GM12873 (cell line): ENCODE results near the gene MED13L.

Source experiments
- TF ChIP-seq, protein P1 (sequence below): IDR thresholded peaks from 2 replicates; pipeline ENCODE4 v1.5.1; 2012; ENCODE audit warnings: low read depth, mild to moderate bottlenecking, moderate library complexity, low read length, control low read depth; ENCODE audit not compliant: insufficient read depth; ENCODE audit errors: missing control alignments

MED13L gene

DNA sequence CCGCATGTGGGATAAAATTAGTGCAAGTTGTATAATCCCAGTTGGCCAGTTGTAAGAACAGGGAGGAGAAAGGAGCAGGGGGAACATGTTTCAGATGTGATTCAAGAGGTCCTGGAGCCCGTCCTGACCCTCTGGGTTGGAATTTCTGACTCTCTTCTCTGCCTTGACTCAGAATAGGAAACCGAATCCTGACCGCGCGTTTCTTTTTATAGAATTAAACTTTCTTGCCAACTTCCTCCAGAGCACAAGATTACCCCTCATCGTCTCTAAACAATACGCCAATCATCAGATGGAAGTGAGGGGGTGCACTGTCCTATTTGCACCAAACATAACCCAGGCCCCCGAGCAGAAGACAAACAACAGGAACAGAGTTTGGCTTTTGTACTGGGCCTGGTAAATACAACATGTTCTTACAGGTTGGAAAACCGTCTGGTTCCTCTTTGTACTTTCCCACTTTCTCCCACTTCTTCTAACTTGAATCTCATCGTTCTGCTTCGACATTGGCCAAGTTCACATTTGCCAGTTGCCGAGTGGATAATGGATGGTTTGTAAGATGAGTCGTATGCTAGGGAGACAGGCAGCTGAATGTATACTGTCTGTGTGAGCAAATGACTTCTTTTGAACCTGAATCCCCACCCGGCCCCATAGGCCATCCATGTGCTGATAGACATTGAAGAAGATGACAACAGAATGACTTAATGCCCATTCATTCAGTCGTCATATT, 42.6 kb upstream of the MED13L start:
- TF ChIP-seq, protein P1, sequence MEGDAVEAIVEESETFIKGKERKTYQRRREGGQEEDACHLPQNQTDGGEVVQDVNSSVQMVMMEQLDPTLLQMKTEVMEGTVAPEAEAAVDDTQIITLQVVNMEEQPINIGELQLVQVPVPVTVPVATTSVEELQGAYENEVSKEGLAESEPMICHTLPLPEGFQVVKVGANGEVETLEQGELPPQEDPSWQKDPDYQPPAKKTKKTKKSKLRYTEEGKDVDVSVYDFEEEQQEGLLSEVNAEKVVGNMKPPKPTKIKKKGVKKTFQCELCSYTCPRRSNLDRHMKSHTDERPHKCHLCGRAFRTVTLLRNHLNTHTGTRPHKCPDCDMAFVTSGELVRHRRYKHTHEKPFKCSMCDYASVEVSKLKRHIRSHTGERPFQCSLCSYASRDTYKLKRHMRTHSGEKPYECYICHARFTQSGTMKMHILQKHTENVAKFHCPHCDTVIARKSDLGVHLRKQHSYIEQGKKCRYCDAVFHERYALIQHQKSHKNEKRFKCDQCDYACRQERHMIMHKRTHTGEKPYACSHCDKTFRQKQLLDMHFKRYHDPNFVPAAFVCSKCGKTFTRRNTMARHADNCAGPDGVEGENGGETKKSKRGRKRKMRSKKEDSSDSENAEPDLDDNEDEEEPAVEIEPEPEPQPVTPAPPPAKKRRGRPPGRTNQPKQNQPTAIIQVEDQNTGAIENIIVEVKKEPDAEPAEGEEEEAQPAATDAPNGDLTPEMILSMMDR, result no peak

DNA sequence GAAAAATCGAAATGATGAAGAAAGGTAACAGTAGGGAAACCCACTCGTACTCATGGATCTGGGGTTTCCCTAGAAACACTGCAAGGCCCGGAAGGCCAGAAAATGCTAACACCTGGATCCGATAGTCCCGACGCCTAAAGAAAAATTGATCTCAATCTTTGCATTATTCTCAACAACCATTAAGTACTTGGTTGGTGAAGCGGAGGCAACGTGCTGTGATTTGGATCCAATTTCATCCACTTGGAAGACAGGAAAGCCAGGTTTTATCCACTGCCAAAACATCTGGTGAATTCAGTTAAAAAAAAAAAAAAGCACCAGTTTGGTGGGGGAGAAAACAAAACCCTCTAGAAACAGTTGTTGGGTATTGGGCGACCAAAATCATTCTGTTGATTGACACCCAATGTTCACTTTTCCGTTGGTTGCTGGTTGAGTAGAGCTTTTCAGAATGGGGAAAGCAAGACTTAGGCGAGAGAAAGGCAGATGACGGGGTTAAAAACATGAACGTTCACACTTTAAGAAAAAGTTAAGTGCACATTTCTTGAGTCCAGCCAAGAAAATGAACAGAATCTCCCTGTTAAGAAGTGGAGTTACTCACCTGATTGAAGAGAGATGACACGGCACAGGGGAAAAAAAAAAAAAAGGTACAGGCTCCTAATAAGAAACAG, 41.9 kb upstream of the MED13L start:
- TF ChIP-seq, protein P1, result no peak

DNA sequence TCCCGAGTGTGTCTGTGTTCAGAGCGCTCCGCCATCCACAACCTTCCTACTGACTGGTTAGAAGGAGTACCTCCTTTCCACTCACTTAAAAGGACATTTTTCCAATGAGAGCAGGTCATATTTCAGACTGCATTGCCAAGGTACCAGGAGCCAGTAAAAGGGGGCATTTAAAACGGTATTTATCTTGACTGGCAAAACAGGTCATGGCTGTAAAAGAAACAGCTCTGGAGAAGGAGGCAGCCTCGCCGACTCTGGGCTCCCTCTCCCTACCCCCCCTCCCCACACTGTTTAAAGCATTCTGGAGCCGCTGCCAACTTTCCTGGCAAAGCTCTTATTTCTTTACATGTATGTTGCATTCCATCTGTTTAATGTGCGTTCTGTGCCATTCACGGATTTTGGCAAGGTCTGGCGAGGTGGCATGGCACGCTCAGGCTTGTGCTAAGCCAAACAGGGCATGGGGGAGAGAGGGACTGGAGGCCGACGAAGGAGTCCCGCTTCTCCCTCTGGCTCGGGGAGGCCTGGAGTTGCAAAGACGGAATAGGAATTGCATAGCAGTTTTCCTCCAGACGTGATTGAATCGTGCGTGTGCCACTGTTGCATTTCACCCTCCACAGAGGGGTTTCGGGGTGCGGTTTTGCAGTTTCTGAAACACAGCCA, 41.2 kb upstream of the MED13L start:
- TF ChIP-seq, protein P1, result no peak

DNA sequence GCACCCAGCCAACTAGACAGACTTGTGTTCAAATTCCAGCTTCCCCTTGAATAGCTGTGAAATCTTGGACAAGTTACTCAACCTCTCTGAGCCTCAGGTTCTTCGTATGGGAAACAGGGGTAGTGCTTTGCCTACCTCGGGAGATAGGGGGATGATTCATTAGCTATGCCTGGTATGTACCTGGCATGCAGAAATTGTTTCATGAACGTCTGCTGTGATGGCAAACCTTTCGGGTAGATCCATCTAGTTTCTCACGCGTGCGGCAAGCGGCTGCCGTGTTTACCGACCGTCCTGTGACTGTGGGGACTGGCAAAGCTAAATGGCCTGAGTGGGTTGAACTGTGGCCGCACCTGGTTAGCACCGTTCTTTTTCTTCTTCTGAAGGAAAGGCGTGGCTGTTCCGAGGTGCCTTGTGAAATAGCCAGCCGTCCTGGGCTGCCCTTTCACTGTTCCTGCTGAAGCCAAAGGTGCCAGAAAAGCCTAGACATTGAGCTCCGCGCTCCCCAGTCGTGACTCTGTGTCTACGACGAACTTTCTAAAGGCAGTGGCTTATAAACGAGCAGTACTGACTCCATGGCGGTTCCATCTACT, 40.6 kb upstream of the MED13L start:
- TF ChIP-seq, protein P1, result no peak

DNA sequence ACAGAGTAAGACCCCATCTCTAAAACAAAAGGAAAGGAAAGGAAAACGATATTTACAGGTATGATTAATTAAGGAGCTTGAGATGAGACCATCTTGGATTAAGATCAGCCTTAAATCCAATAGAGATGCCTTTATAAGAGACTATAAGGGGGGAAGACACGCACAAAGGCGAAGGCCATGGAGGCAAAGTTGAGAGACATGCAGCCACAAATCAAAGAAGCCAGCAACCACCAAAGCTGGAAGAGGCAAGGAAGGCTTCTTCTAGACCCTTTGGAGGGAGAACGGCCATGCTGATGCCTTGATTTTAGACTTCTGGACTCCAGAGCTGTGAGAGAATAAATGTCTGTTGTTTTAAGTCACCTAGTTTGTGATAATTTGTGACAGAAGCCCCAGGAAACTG, 39.6 kb upstream of the MED13L start:
- TF ChIP-seq, protein P1, result no peak

DNA sequence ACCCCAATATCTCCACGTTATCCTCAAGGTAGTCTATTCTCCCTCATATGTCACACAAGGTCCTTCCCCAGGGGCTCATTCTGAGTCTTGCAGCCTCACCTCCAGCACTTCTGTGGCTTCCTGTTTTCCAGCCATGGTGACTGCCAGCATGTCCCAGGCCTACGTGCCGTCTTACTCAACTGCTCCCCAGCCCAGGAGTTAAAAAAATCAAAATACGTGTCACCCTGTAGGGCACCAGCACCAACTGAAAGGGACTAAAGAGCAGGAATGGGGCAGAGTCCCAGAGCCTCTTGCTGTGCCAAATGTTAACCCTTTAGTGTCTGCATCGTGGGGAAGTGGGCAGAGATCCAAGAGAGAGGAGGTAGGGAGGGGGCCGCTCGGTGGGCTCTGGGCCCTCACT, 37.0 kb upstream of the MED13L start:
- TF ChIP-seq, protein P1, result no peak
